GM18861 (cell line): ENCODE measurements around the gene GAK.
"Not testable (repeated sequence)": the region's sequence is repeated elsewhere in the genome, so short reads cannot be mapped to it uniquely, and the experiment has no call there.

Source experiments
- ATAC-seq: cut with Tn5 transposase; IDR thresholded peaks from one replicate; pipeline ENCODE4 v1.9.1; 2021; ENCODE audit not compliant: unreplicated experiment

Gene GAK

GRCh38 chr4:821181-821591 lies 110.9 kb downstream of the GAK start:
- ATAC-seq, result no peak

- no peak for ATAC-seq
These were observed 111.6 kb downstream of the GAK start for GRCh38 chr4:820230-821172.

DNA sequence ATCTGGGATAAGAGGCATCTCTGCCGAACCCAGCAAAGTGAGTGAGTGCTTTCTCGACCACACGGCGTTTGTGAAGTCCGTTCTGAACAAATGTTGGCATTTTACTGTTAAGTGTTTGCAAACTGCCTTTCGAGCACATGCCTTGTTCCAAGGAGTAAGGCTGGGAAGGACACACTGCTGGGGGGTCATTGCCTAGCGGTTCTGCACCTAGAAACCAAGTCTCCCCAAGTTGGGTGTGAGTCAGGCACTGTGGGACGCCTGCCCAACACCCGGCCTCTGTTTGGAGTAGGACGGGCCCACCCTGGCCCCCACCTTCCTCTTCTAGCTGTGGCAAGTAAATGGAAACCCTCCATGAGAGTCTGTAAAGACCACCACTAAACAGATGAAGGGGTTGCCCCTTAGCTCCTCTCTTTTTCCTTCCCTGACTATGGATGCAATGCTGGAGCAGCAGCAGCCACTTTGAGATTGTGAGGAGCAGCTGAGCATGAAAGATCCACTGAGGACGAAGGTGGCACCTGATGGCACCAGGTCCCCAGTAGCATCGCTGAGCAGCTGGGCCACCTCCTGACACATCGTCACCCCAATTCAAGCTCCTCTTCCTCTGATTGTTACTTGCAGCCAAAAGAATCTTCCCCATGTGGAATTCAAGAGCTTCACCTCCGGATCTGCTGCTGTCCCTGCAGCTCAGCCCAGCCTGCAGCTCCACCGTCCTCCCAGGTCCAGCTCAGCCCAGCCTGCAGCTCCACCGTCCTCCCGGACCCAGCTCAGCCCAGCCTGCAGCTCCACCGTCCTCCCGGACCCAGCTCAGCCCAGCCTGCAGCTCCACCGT lies 112.5 kb downstream of the GAK start:
- ATAC-seq, result no peak

GRCh38 chr4:818106-818921 lies 113.8 kb downstream of the GAK start:
- no peak for ATAC-seq

GRCh38 chr4:815464-816146 lies 116.5 kb downstream of the GAK start:
- ATAC-seq, result no peak

- no peak for ATAC-seq
These were observed 117.7 kb downstream of the GAK start for GRCh38 chr4:814312-814850.

DNA sequence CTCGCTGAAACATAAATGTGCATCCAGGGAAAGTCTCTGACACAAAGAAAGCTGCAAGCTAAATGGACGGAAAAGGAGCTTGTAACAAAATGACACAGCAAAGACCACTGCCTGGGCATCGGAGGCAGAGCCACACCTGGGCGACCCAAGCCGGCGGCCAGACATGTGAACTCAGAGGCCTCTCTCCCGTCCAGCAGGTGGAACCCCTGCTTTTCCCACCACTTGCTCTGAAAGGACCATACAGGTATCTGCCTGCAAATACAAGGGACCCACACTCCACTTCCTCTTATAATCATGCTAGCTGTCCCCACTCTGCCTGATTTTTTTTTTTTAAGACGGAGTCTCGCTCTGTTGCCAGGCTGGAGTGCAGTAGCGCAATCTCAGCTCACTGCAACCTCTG lies 118.2 kb downstream of the GAK start:
- ATAC-seq, result no peak

- ATAC-seq, result no peak
These were observed 123.1 kb downstream of the GAK start for GRCh38 chr4:808860-809570.

DNA sequence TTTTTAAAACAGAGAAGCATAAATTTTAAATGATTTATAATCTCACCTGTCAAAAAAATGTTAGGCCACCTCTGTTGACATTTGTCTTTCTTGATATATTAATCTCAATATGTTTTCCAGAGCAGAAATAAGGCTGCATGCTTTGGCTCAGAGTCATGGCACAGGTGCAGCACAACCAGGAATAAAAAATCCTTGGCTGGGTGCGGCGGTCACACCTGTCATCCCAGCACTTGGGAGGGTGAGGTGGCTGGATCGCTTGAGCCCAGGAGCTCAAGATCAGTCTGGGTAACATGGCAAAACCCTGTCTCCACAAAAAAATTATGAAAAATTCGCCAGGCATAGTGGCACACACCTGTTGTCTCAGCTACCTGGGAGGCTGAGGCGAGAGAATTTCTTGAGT lies 124.3 kb downstream of the GAK start:
- ATAC-seq, result no peak

DNA sequence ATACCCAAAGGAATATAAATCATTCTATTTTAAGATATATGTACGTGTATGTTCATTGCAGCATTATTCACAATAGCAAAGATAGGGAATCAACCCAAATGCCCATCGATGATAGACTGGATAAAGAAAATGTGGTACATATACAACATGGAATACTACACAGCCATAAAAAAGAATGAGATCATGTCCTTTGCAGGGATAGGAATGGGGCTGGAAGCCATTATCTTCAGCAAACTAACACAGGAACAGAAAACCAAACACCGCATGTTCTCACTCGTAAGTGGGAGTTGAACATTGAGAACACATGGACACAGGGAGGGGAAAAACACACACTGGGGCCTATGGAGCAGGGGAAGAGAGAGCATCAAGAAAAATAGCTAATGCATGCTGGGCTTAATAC lies 125.1 kb downstream of the GAK start:
- not testable (repeated sequence) for ATAC-seq

GRCh38 chr4:804804-805203 lies 127.3 kb downstream of the GAK start:
- no peak for ATAC-seq

DNA sequence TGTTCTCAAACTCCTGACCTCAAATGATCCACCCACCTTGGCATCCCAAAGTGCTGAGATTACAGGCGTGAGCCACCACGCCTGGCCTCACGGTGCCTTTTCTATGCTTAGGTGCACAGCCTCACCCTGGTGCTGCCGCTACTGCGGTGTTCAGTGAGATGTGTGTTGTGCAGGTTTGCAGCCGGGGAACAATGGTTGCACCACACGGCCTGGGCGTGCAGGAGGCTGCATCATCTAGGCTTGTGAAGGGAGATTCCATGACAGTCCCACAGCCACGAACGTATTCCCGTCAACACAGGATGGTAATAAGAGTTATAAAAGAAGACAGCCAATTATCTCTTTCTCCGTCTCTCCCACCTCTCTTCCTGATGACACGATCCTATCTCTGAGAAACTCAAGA lies 128.2 kb downstream of the GAK start:
- no peak for ATAC-seq

DNA sequence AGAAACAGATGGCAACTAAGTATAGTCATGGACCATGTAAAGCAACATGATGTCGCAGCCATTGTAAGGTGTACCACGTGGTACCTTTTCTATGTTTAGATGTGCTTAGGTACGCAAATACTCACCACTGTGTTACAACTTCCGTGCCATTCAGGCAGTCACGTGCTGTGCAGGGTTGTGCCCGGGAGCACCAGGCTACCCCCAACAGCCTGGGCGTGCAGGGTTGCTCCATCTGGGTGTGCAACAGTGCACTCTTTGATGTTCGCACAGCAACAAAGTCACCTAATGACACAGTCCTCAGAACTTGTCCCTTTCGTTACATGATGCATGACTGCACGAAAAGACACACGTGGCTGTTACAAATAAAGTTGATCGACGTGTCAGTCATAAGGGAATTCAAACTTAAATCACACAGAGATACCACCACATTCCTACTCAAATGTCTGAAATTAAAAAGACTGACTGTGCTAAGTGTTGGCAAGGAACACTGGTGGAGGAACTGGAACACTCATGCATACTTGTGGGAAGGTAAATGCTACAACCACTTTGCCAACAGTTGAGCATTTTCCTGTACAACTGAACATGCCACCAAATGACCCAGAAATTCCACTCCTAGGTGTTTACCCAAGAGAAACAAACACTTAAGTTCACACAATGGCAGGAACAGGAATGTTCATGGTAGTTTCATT lies 130.5 kb downstream of the GAK start:
- no peak for ATAC-seq
